Natural killer cell treated with Interleukin-12 subunit alpha and Interleukin-12 subunit beta and Interleukin-15 and Interleukin-18, amount 100 ng/mL, for 72 hours (primary cell): Measurements from ENCODE around the gene SPRR2E. TPM values are rescaled to one million over a fixed set of nuclear protein-coding genes. Genes with fewer than 3 reads are reported as not detected.

Source experiments
- total RNA-seq, 2 donors: library from RNA; stranded (reverse); gene quantifications; one replicate each; pipeline ENCODE4 v1.2.3, GENCODE V29; 2022

SPRR2E gene
- total RNA-seq, 2 donors from 2014 or later, result not detected

Other genes with a start within 250 kb of the SPRR2E start
- not detected for gene LCE7A, start 234.5 kb downstream of the SPRR2E start, total RNA-seq
- not detected for gene SMCP, start 216.2 kb downstream of the SPRR2E start, total RNA-seq
- not detected for gene IVL, start 186.0 kb downstream of the SPRR2E start, total RNA-seq
- gene SPRR5, start 147.3 kb downstream of the SPRR2E start, total RNA-seq, result not detected
- gene SPRR4, start 123.9 kb downstream of the SPRR2E start, total RNA-seq, result not detected
- not detected for gene SPRR1A, start 110.4 kb downstream of the SPRR2E start, total RNA-seq
- not detected for gene SPRR3, start 92.8 kb downstream of the SPRR2E start, total RNA-seq
- gene SPRR1B, start 63.3 kb downstream of the SPRR2E start, total RNA-seq, result not detected
- gene SPRR2D, start 53.4 kb downstream of the SPRR2E start, total RNA-seq, result not detected
- not detected for gene SPRR2A, start 37.0 kb downstream of the SPRR2E start, total RNA-seq
- gene SPRR2B, start 22.9 kb downstream of the SPRR2E start, total RNA-seq, result not detected
- gene SPRR2F, start 19.0 kb upstream of the SPRR2E start, total RNA-seq, result not detected
- gene SPRR2G, start 56.4 kb upstream of the SPRR2E start, total RNA-seq, result not detected
- gene LELP1, start 108.9 kb upstream of the SPRR2E start, total RNA-seq, result not detected
- gene PRR9, start 123.1 kb upstream of the SPRR2E start, total RNA-seq, result not detected
- not detected for gene LORICRIN, start 165.2 kb upstream of the SPRR2E start, total RNA-seq
- not detected for gene PGLYRP3, start 218.4 kb upstream of the SPRR2E start, total RNA-seq